PC-3 (cell line): Measurements from ENCODE around the gene RAPGEF4. TPM values are rescaled to one million over a fixed set of nuclear protein-coding genes. Genes with fewer than 3 reads are reported as not detected.

Experiments
- ATAC-seq: fragments of 200-7000 bp; cut with Tn5 transposase; 2 replicates; pipeline ENCODE4 v1.9.1; 2020; ENCODE audit warnings: mild to moderate bottlenecking, moderate library complexity
- Bru-seq: library from RNA; stranded (reverse); fragments of 400-500 nt; gene quantifications from one replicate; lab custom pipeline; 2021; lab: Mats Ljungman, UMichigan
- BruChase-seq, 2 experiments: library from RNA; stranded (reverse); fragments of 400-500 nt; gene quantifications; one replicate each; lab custom pipeline; 2021; lab: Mats Ljungman, UMichigan
- BruUV-seq: library from RNA; stranded (reverse); fragments of 400-500 nt; replicated peaks from 2 replicates; lab custom pipeline; 2021; lab: Mats Ljungman, UMichigan
- CTCF ChIA-PET: fragments of 300-600 bp; sonication (Branson Sonifier 250); formaldehyde crosslinking; loops from one replicate; lab custom pipeline; 2022; ENCODE audit warnings: antibody characterized with exemption; lab: Charles Lee
- POLR2A ChIA-PET: fragments of 300-600 bp; sonication (Branson Sonifier 250); formaldehyde crosslinking; loops from one replicate; lab custom pipeline; 2022; ENCODE audit warnings: antibody characterized with exemption; ENCODE audit not compliant: unreplicated experiment; lab: Charles Lee
- DNase-seq: peaks from one replicate; pipeline ENCODE4 v3.0.0-alpha.2; 2015
- H2AFZ ChIP-seq: fragments of 300-600 bp; sonication (generic); 2 replicates; pipeline ENCODE4 v1.6.0; 2016; ENCODE audit warnings: antibody characterized with exemption, low read length
- H3F3A ChIP-seq: fragments of 300-600 bp; sonication (generic); one replicate; pipeline ENCODE4 v1.6.0; 2017; ENCODE audit warnings: antibody characterized with exemption, low read length, control low read depth, mild to moderate bottlenecking; ENCODE audit not compliant: unreplicated experiment
- H3K27ac ChIP-seq: fragments of 300-600 bp; sonication (generic); 2 replicates; pipeline ENCODE4 v1.5.1; 2016; ENCODE audit warnings: mild to moderate bottlenecking, low read length
- H3K27me3 ChIP-seq: fragments of 300-600 bp; sonication (generic); 2 replicates; pipeline ENCODE4 v1.6.1; 2016; ENCODE audit warnings: low read length, mixed read lengths
- H3K36me3 ChIP-seq: fragments of 300-600 bp; sonication (generic); 2 replicates; pipeline ENCODE4 v1.6.1; 2016; ENCODE audit warnings: low read depth, mixed run types, low read length, mixed read lengths
- H3K4me1 ChIP-seq: fragments of 300-600 bp; sonication (generic); 2 replicates; pipeline ENCODE4 v1.5.1; 2016; ENCODE audit warnings: low read length; ENCODE audit not compliant: insufficient read depth
- H3K4me2 ChIP-seq: fragments of 300-600 bp; sonication (generic); 2 replicates; pipeline ENCODE4 v1.6.0; 2016; ENCODE audit warnings: low read length
- H3K4me3 ChIP-seq: fragments of 300-600 bp; sonication (generic); 2 replicates; pipeline ENCODE4 v1.5.1; 2016; ENCODE audit warnings: mild to moderate bottlenecking, low read length, mixed read lengths
- H3K79me2 ChIP-seq: fragments of 300-600 bp; sonication (generic); 2 replicates; pipeline ENCODE4 v1.6.1; 2017; ENCODE audit warnings: low read length, mixed read lengths
- H3K9ac ChIP-seq: fragments of 300-600 bp; sonication (generic); 2 replicates; pipeline ENCODE4 v1.6.0; 2016; ENCODE audit warnings: mild to moderate bottlenecking, low read length
- H3K9me2 ChIP-seq: fragments of 300-600 bp; sonication (generic); replicated peaks from 2 replicates; pipeline ENCODE4 v1.6.1; 2016; ENCODE audit warnings: mixed run types, low read length, mixed read lengths
- H3K9me3 ChIP-seq: fragments of 300-600 bp; sonication (generic); 2 replicates; pipeline ENCODE4 v1.6.1; 2016; ENCODE audit warnings: low read length, mixed read lengths
- H4K20me1 ChIP-seq: fragments of 300-600 bp; sonication (generic); 2 replicates; pipeline ENCODE4 v1.6.1; 2016; ENCODE audit warnings: low read length, mixed read lengths
- EZH2 ChIP-seq: fragments of 300-600 bp; sonication (generic); IDR thresholded peaks from one replicate; pipeline ENCODE4 v1.6.1; 2017; ENCODE audit warnings: antibody characterized with exemption, mild to moderate bottlenecking, low read length; ENCODE audit not compliant: unreplicated experiment
- EZH2phosphoT487 ChIP-seq: fragments of 300-600 bp; sonication (generic); IDR thresholded peaks from 2 replicates; pipeline ENCODE4 v1.6.1; 2018; ENCODE audit warnings: mild to moderate bottlenecking, antibody characterized with exemption, low read length, borderline replicate concordance
- intact Hi-C: fragments of 100-400 bp; cut with micrococcal nuclease; formaldehyde crosslinking; loops from 2 replicates; pipeline ENCODE4 v1.9.0; 2023
- long read RNA-seq: library from polyadenylated mRNA; unstranded; transcript quantifications from one replicate; pipeline ENCODE4 v2.0.0, GENCODE V29; 2021; ENCODE audit not compliant: unreplicated experiment
- total RNA-seq: library from RNA; depleted of rRNA; stranded (reverse); fragments of >200 nt; gene quantifications from 2 replicates; pipeline ENCODE4 v1.2.3, GENCODE V29; 2014; rRNA removed
- TF ChIP-seq, protein P1 (sequence below): fragments of 300-600 bp; sonication (generic); conservative IDR thresholded peaks from 2 replicates; pipeline ENCODE4 v1.5.1; 2017; ENCODE audit warnings: antibody characterized with exemption, low read depth, mild to moderate bottlenecking, low read length

Gene RAPGEF4
- total RNA-seq, result 0.87 and 2.1 TPM in 2 replicates
- Bru-seq, nascent RNA, result percentile 23 among the genes with signal in this experiment
- BruChase-seq, experiment 1, labeled RNA remaining after a 6-hour chase, result percentile 23 among the genes with signal in this experiment
- percentile 32 among the genes with signal in this experiment for BruChase-seq, experiment 2, labeled RNA remaining after a 2-hour chase
- long read RNA-seq, result 0 reads

DNA sequence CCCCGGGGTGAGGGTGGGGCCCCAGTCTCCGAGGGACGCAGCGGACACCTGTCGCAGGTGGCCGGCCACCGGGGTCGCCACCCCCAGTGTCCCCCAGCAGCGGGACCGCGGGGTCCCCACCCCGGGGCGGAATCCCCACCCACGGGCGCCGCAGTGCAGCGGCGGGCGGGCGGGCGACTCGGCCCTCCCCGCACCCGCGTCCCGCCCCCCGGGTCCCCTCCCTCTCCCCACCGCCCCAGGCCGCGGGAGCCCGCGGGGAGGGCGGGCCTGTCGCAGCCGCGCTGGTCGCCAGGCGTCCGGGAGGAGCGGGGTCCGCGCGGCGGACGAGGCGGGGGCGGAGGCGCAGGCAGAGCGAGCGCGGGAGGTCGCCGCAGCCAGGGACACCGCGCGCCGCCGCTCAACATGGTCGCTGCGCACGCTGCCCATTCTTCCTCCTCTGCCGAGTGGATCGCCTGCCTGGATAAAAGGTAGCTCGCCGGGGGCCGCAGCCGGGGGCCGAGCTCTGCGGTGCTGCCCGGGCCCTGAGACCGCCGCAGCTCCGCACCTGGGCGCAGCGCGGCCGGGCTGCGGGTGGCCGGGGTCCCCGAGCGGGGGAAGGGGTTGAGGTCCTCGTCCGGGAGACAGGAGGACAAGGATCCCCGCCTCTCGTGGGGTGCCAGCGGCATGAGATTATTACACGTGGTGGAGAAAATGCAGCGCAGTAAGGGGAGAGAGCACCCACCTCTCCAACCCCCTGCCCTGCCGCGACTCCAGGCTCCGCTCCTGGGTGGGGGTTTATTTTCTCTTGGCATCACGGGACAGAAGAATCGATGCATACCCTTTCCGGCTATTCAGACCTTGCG is at the start of gene RAPGEF4:
Gene RAPGEF4 (plus strand): TSS at position 264 of the 842 bp plus-strand sequence. CDS start 139 bp downstream, at position 403.
- BruUV-seq, result no TSS peak
- POLR2A ChIA-PET, result no interaction called here
- peaks cover 9% of the 10 kb centered on the region; the same call in 1 of the 2 replicates for H3K27me3 ChIP-seq
- peak within 1 kb of the TSS; percentile 86 for H2AFZ ChIP-seq
- peak within 1 kb of the TSS; percentile 2; the same call in 1 of the 2 replicates for H3K9ac ChIP-seq
- H3K4me2 ChIP-seq, result peak within 1 kb of the TSS; percentile 90
- no peaks in the 10 kb centered on the region for H3K79me2 ChIP-seq
- no peaks in the 10 kb centered on the region for H3K4me1 ChIP-seq
- no peaks in the 10 kb centered on the region for H3K9me3 ChIP-seq
- no peaks in the 10 kb centered on the region for H3F3A ChIP-seq
- no peak for DNase-seq
- intact Hi-C loops, result no loop called here
- H4K20me1 ChIP-seq, result no peaks in the 10 kb centered on the region
- TF ChIP-seq EZH2phosphoT487, result no peak
- TF ChIP-seq EZH2, result no peak
- TF ChIP-seq, protein P1, sequence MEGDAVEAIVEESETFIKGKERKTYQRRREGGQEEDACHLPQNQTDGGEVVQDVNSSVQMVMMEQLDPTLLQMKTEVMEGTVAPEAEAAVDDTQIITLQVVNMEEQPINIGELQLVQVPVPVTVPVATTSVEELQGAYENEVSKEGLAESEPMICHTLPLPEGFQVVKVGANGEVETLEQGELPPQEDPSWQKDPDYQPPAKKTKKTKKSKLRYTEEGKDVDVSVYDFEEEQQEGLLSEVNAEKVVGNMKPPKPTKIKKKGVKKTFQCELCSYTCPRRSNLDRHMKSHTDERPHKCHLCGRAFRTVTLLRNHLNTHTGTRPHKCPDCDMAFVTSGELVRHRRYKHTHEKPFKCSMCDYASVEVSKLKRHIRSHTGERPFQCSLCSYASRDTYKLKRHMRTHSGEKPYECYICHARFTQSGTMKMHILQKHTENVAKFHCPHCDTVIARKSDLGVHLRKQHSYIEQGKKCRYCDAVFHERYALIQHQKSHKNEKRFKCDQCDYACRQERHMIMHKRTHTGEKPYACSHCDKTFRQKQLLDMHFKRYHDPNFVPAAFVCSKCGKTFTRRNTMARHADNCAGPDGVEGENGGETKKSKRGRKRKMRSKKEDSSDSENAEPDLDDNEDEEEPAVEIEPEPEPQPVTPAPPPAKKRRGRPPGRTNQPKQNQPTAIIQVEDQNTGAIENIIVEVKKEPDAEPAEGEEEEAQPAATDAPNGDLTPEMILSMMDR, result no peak
- no peak within 1 kb of the TSS for H3K27ac ChIP-seq
- peak; percentile 64 for ATAC-seq
- no peaks in the 10 kb centered on the region for H3K36me3 ChIP-seq
- peak within 1 kb of the TSS; percentile 70 for H3K4me3 ChIP-seq
- H3K9me2 ChIP-seq, result no peaks in the 10 kb centered on the region
- CTCF ChIA-PET, result no interaction called here

DNA sequence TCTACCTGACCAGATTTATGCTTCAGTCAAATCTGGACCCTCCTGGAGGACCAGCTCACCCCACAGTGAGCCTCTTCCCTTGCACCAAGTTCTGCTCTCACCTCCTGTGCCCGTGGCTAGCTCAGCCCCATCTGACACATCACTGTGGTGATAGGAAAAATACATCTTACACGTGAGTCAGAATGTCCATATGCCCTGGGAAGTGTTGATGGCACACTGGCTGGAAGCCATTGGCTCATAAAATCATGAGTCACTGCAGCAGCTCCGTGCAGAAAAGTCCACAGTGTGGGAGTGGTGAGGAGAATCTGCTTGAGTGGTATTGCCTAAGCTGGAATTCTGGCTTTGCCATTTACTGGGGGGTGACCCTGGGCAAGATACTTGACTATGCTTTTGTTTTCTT is 42.6 kb upstream of the RAPGEF4 start:
- peaks cover 4% of the 10 kb centered on the region for H3F3A ChIP-seq
- peak overlapping the region; percentile 93 for H3K27ac ChIP-seq
- H3K36me3 ChIP-seq, result no peaks in the 10 kb centered on the region
- H4K20me1 ChIP-seq, result no peaks in the 10 kb centered on the region
- TF ChIP-seq EZH2 (no peak), EZH2phosphoT487 (no peak)
- TF ChIP-seq, protein P1, result no peak
- peaks cover 41% of the 10 kb centered on the region for H3K4me1 ChIP-seq
- H3K9me3 ChIP-seq, result no peaks in the 10 kb centered on the region
- peak overlapping the region; percentile 75 for H3K4me2 ChIP-seq
- DNase-seq, result peak; percentile 99
- ChIA-PET CTCF (interaction anchor here (0.6 to 1.4 kb wide), 2 partner anchors 18 to 239 kb away, joined by 3 to 8 read pairs; no protein-coding TSS in a partner anchor), POLR2A (interaction anchor here (0.5 to 0.6 kb wide), 2 partner anchors 12 to 1105 kb away, joined by 3 to 4 read pairs; no protein-coding TSS in a partner anchor)
- intact Hi-C loops, result no loop called here
- no peaks in the 10 kb centered on the region for H3K9me2 ChIP-seq
- H3K4me3 ChIP-seq, result peak overlapping the region; percentile 33; the same call in 1 of the 2 replicates
- no TSS peak for BruUV-seq
- H3K79me2 ChIP-seq, result no peaks in the 10 kb centered on the region
- ATAC-seq, result peak; percentile 93
- H3K9ac ChIP-seq, result peak overlapping the region; percentile 58
- no peak overlapping the region for H2AFZ ChIP-seq
- no peaks in the 10 kb centered on the region for H3K27me3 ChIP-seq
